SH-SY5Y (cell line): ENCODE measurements around the gene PNPT1.

Experiments used
- GATA2 ChIP-seq: IDR thresholded peaks from 2 replicates; pipeline ENCODE4 v1.6.1; 2011; ENCODE audit warnings: mild to moderate bottlenecking, low read depth, low read length
- GATA3 ChIP-seq: IDR thresholded peaks from 2 replicates; pipeline ENCODE4 v1.6.1; 2011; ENCODE audit warnings: low read depth, mild to moderate bottlenecking, low read length, moderate library complexity

DNA sequence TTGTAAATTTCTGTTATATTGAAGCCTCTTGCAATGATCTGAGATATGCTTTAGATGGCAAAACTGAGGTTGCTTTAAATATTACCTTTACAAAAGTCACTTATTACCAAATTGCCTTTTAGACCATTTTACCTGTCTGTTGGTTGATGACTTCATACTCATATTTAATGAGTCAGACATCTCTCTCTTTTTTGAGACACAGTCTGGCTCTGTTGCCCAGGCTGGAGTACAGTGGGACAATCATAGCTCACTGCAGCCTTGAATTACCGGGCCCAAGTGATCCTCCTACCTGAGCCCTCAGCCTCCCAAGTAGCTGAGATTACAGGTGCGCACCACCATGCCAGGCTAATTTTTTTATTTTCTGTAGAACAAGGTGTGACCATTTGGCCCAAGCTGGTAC, 64.7 kb downstream of the PNPT1 start:
- no peak for TF ChIP-seq GATA3
- TF ChIP-seq GATA2: no peak
